ENCODE data around the gene DAB2IP. TPM values are rescaled to one million over a fixed set of nuclear protein-coding genes. Genes with fewer than 3 reads are reported as not detected.

Gene DAB2IP
- total RNA-seq, 1 experiment from 2014 or later = 15.2 TPM

DNA sequence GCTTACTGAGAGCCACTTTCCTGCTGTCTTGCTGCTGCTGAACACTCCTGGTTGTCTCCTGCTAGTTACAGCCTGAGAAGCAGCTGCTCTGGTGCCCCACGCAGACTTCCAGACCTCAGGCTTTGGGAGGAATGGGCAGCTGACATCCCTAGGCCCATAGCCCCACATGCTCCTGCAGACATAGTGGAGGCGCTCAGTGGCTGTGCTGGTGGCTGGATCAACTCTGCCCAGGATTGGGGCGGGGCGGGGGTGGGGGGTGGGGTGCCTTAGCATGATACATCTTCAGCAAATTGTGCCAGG is 93.9 kb downstream of the DAB2IP start:
- Histone ChIP-seq H2AFZ (ENCODE audit: low read length) (no peak overlapping the region), H3K27me3 (ENCODE audit: low read length) (no peaks in the 10 kb centered on the region), H3K9me3 (ENCODE audit: low read length) (no peaks in the 10 kb centered on the region), H4K20me1 (ENCODE audit: low read length) (no peaks in the 10 kb centered on the region), H3K79me2 (ENCODE audit: low read length) (0 out of 2 replicates have a peak, but pooled peaks cover 5% of the 10 kb centered on the region), H3F3A (ENCODE audit: low read length, unreplicated experiment) (no peaks in the 10 kb centered on the region), H3K36me3 (ENCODE audit: low read depth, low read length) (no peaks in the 10 kb centered on the region), H3K9me2 (replicated peaks; ENCODE audit: low read length) (no peaks in the 10 kb centered on the region), H3K27ac (ENCODE audit: low read length) (no peak overlapping the region), H3K4me1 (ENCODE audit: insufficient read depth, low read length) (peaks cover 13% of the 10 kb centered on the region), H3K9ac (ENCODE audit: low read length) (no peak overlapping the region), H3K4me2 (ENCODE audit: low read length) (no peak overlapping the region), H3K4me3 (ENCODE audit: low read length) (no peak overlapping the region)
- POLR2A ChIA-PET (ENCODE audit: unreplicated experiment) = no interaction called here
- DNase-seq (no peak), ATAC-seq (no peak)
- no peak for TF ChIP-seq EZH2 (IDR thresholded peaks at IDR 0.05; ENCODE audit: low read length, unreplicated experiment)
- TF ChIP-seq, protein P1, sequence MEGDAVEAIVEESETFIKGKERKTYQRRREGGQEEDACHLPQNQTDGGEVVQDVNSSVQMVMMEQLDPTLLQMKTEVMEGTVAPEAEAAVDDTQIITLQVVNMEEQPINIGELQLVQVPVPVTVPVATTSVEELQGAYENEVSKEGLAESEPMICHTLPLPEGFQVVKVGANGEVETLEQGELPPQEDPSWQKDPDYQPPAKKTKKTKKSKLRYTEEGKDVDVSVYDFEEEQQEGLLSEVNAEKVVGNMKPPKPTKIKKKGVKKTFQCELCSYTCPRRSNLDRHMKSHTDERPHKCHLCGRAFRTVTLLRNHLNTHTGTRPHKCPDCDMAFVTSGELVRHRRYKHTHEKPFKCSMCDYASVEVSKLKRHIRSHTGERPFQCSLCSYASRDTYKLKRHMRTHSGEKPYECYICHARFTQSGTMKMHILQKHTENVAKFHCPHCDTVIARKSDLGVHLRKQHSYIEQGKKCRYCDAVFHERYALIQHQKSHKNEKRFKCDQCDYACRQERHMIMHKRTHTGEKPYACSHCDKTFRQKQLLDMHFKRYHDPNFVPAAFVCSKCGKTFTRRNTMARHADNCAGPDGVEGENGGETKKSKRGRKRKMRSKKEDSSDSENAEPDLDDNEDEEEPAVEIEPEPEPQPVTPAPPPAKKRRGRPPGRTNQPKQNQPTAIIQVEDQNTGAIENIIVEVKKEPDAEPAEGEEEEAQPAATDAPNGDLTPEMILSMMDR (conservative IDR thresholded peaks at IDR 0.05; ENCODE audit: low read depth, low read length) = no peak
- TF ChIP-seq EZH2phosphoT487 (IDR thresholded peaks at IDR 0.05; ENCODE audit: borderline replicate concordance, low read length) = no peak
- CTCF ChIA-PET = interaction anchor here (0.6 kb wide), 1 partner anchor 70 kb away, joined by 3 read pairs; no protein-coding TSS in a partner anchor
- BruUV-seq (replicated peaks) = no TSS peak
- intact Hi-C loops (cut with micrococcal nuclease) = no loop called here

DNA sequence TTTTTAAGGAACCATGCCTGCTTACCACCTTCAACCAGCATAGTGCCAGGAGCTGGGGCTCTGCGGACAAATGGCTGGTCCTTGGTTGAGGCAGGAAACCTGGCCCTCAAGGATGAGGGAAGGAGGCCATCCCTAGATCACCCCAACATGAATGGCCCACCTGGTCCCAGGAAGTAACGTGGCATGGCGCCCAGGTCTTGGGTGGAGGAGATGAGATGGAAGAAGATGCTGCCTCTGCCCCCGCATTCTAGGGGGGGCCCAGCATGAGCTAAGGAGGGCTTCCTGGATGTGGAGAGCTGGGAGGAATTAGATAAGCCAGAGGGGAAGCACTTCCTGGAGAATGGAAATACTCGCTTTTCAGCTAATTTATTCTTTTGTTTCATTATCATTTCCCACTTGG is 95.0 kb downstream of the DAB2IP start:
- ATAC-seq (no peak), DNase-seq (no peak)
- H3K9me3 ChIP-seq (ENCODE audit: low read length) = no peaks in the 10 kb centered on the region
- TF ChIP-seq EZH2 (IDR thresholded peaks at IDR 0.05; ENCODE audit: low read length, unreplicated experiment) (no peak), EZH2phosphoT487 (IDR thresholded peaks at IDR 0.05; ENCODE audit: borderline replicate concordance, low read length) (no peak)
- TF ChIP-seq, protein P1 (conservative IDR thresholded peaks at IDR 0.05; ENCODE audit: low read depth, low read length) = no peak
- peaks cover 13% of the 10 kb centered on the region for H3K4me1 ChIP-seq (ENCODE audit: insufficient read depth, low read length)
- no peak overlapping the region for H3K27ac ChIP-seq (ENCODE audit: low read length)
- no peaks in the 10 kb centered on the region for H3K9me2 ChIP-seq (replicated peaks; ENCODE audit: low read length)
- no TSS peak for BruUV-seq (replicated peaks)
- ChIA-PET CTCF (no interaction called here), POLR2A (ENCODE audit: unreplicated experiment) (no interaction called here)
- H3K9ac ChIP-seq (ENCODE audit: low read length) = no peak overlapping the region
- 0 out of 2 replicates have a peak, but pooled peaks cover 5% of the 10 kb centered on the region for H3K79me2 ChIP-seq (ENCODE audit: low read length)
- no peak overlapping the region for H2AFZ ChIP-seq (ENCODE audit: low read length)
- intact Hi-C loops (cut with micrococcal nuclease) = no loop called here
- no peak overlapping the region for H3K4me2 ChIP-seq (ENCODE audit: low read length)
- H3K4me3 ChIP-seq (ENCODE audit: low read length) = no peak overlapping the region
- H3K27me3 ChIP-seq (ENCODE audit: low read length) = no peaks in the 10 kb centered on the region
- H4K20me1 ChIP-seq (ENCODE audit: low read length) = no peaks in the 10 kb centered on the region
- H3F3A ChIP-seq (ENCODE audit: low read length, unreplicated experiment) = no peaks in the 10 kb centered on the region
- H3K36me3 ChIP-seq (ENCODE audit: low read depth, low read length) = no peaks in the 10 kb centered on the region

DNA sequence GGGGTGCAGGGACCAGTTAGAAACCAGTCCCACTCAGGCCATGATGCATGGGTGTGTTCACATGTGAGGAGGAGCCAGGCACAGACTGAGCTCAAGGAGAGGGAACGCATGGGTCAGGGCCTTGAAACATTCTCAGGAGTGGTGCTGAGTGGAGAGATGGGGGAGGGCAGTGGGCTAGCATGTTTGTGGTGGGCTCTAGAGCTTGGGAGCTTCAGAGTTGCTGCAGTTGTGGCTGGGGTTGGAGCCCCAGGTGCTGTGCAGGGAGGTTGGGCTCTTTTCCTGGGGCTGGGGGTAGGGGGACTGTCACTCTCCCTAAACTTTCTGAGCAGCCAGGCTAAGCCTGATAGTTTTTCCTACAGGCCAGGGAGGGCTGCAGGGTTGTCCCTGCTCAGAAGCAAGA is 95.4 kb downstream of the DAB2IP start:
- no peaks in the 10 kb centered on the region for H3K9me3 ChIP-seq (ENCODE audit: low read length)
- no peaks in the 10 kb centered on the region for H3K36me3 ChIP-seq (ENCODE audit: low read depth, low read length)
- intact Hi-C loops (cut with micrococcal nuclease) = no loop called here
- no peak overlapping the region for H3K27ac ChIP-seq (ENCODE audit: low read length)
- H2AFZ ChIP-seq (ENCODE audit: low read length) = no peak overlapping the region
- H3K9me2 ChIP-seq (replicated peaks; ENCODE audit: low read length) = no peaks in the 10 kb centered on the region
- no peak overlapping the region for H3K4me2 ChIP-seq (ENCODE audit: low read length)
- CTCF ChIA-PET = no interaction called here
- no peaks in the 10 kb centered on the region for H3K27me3 ChIP-seq (ENCODE audit: low read length)
- no peaks in the 10 kb centered on the region for H4K20me1 ChIP-seq (ENCODE audit: low read length)
- POLR2A ChIA-PET (ENCODE audit: unreplicated experiment) = no interaction called here
- peaks cover 13% of the 10 kb centered on the region for H3K4me1 ChIP-seq (ENCODE audit: insufficient read depth, low read length)
- no peak overlapping the region for H3K9ac ChIP-seq (ENCODE audit: low read length)
- DNase-seq (no peak), ATAC-seq (no peak)
- H3K4me3 ChIP-seq (ENCODE audit: low read length) = no peak overlapping the region
- 0 out of 2 replicates have a peak, but pooled peaks cover 5% of the 10 kb centered on the region for H3K79me2 ChIP-seq (ENCODE audit: low read length)
- TF ChIP-seq, protein P1 (conservative IDR thresholded peaks at IDR 0.05; ENCODE audit: low read depth, low read length) = no peak
- TF ChIP-seq EZH2 (IDR thresholded peaks at IDR 0.05; ENCODE audit: low read length, unreplicated experiment) = no peak
- TF ChIP-seq EZH2phosphoT487 (IDR thresholded peaks at IDR 0.05; ENCODE audit: borderline replicate concordance, low read length) = no peak
- no TSS peak for BruUV-seq (replicated peaks)
- H3F3A ChIP-seq (ENCODE audit: low read length, unreplicated experiment) = no peaks in the 10 kb centered on the region

Data from PC-3 (cell line).